ENCODE measurements around the gene RBL1. TPM values are rescaled to one million over a fixed set of nuclear protein-coding genes. Genes with fewer than 3 reads are reported as not detected.
"Not testable (repeated sequence)": the region's sequence is repeated elsewhere in the genome, so short reads cannot be mapped to it uniquely, and the experiment has no call there.

Gene RBL1
- total RNA-seq, 1 experiment from 2014 or later: 14.6 TPM

DNA sequence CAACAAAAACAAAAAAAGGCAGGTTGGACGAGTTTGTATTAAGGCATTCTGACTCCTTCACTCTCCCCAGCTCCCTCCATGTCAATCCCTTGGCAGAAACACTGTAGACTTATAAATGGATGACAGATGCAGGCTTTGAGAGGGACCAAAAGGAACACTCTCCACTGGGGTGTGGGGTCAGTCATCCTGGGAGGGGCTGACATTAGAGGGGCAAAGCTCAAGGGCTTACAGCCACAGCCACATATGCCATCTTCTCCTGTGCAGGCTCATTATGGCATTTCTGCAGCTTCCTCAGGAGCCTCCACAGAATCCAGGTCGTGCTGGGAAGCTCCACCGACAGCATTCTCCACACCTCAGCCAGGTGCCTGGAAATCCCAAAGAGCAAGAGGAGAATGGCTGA lies 33.0 kb upstream of the RBL1 start:
- H3K9me2 ChIP-seq (ENCODE audit: insufficient read depth): no peaks in the 10 kb centered on the region
- H3K79me2 ChIP-seq (ENCODE audit: low read depth): no peaks in the 10 kb centered on the region
- no peak overlapping the region for H3K27ac ChIP-seq
- H3K36me3 ChIP-seq (ENCODE audit: low read depth): no peaks in the 10 kb centered on the region
- ChIA-PET POLR2A (ENCODE audit: unreplicated experiment) (interaction anchor here (0.7 kb wide), 1 partner anchor 28 kb away, joined by 15 read pairs; no protein-coding TSS in a partner anchor), CTCF (no interaction called here)
- H3K4me3 ChIP-seq: no peak overlapping the region
- no TSS peak for BruUV-seq (replicated peaks)
- no peak for DNase-seq
- no peaks in the 10 kb centered on the region for H3K9me3 ChIP-seq (ENCODE audit: insufficient read depth, low read depth)
- intact Hi-C loops (cut with micrococcal nuclease; ENCODE audit: unreplicated experiment): no loop called here
- TF ChIP-seq, protein P1, sequence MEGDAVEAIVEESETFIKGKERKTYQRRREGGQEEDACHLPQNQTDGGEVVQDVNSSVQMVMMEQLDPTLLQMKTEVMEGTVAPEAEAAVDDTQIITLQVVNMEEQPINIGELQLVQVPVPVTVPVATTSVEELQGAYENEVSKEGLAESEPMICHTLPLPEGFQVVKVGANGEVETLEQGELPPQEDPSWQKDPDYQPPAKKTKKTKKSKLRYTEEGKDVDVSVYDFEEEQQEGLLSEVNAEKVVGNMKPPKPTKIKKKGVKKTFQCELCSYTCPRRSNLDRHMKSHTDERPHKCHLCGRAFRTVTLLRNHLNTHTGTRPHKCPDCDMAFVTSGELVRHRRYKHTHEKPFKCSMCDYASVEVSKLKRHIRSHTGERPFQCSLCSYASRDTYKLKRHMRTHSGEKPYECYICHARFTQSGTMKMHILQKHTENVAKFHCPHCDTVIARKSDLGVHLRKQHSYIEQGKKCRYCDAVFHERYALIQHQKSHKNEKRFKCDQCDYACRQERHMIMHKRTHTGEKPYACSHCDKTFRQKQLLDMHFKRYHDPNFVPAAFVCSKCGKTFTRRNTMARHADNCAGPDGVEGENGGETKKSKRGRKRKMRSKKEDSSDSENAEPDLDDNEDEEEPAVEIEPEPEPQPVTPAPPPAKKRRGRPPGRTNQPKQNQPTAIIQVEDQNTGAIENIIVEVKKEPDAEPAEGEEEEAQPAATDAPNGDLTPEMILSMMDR (conservative IDR thresholded peaks at IDR 0.05): no peak
- TF ChIP-seq EZH2 (IDR thresholded peaks at IDR 0.05; ENCODE audit: low read depth): no peak
- no peaks in the 10 kb centered on the region for H4K20me1 ChIP-seq (ENCODE audit: insufficient read depth)
- H2AFZ ChIP-seq: no peak overlapping the region
- H3K4me2 ChIP-seq: no peak overlapping the region
- H3F3A ChIP-seq (ENCODE audit: insufficient read depth, low read depth): no peaks in the 10 kb centered on the region
- no peaks in the 10 kb centered on the region for H3K4me1 ChIP-seq (replicated peaks; ENCODE audit: insufficient read depth)
- H3K27me3 ChIP-seq (ENCODE audit: insufficient read depth, low read depth): no peaks in the 10 kb centered on the region; the same call in 1 of the 2 replicates

DNA sequence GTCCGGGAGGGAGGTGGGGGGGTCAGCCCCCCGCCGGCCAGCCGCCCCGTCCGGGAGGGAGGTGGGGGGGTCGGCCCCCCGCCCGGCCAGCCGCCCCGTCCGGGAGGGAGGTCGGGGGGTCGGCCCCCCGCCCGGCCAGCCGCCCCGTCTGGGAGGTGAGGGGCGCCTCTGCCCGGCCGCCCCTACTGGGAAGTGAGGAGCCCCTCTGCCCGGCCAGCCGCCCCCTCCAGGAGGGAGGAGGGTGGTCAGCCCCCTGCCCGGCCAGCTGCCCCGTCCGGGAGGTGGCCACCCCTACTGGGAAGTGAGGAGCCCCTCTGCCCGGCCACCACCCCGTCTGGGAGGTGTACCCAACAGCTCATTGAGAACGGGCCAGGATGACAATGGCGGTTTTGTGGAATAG lies 30.5 kb upstream of the RBL1 start:
- H3F3A ChIP-seq (ENCODE audit: insufficient read depth, low read depth); H3K36me3 ChIP-seq (ENCODE audit: low read depth); H4K20me1 ChIP-seq (ENCODE audit: insufficient read depth); H3K79me2 ChIP-seq (ENCODE audit: low read depth); H3K4me3 ChIP-seq; H3K4me1 ChIP-seq (replicated peaks; ENCODE audit: insufficient read depth); POLR2A ChIA-PET (ENCODE audit: unreplicated experiment); H3K27me3 ChIP-seq (ENCODE audit: insufficient read depth, low read depth); H3K27ac ChIP-seq; H3K9me3 ChIP-seq (ENCODE audit: insufficient read depth, low read depth); H3K4me2 ChIP-seq; H3K9me2 ChIP-seq (ENCODE audit: insufficient read depth); BruUV-seq (replicated peaks); H2AFZ ChIP-seq; intact Hi-C loops (cut with micrococcal nuclease; ENCODE audit: unreplicated experiment); DNase-seq; CTCF ChIA-PET: not testable (repeated sequence)

DNA sequence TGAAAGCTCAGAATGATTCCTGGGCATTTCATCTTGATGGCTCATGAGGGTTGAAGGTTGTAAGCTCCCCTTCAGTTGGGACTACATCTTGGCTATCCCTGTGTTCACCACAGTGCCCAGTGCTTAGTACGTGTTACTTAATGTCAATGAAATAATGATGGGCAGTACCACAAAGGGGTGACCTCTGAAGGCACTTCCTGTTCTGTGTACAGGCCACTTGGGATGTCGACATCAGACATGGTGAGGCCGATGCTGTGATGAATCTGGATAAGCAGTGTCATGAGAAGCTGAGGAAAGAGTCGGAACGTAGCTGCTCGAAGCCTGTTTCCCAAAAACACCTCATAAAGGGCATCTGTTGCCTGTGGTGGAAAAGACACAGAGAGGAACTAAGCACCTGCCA lies 27.6 kb upstream of the RBL1 start:
- ChIA-PET CTCF (no interaction called here), POLR2A (ENCODE audit: unreplicated experiment) (no interaction called here)
- no peaks in the 10 kb centered on the region for H3K9me3 ChIP-seq (ENCODE audit: insufficient read depth, low read depth)
- no peaks in the 10 kb centered on the region for H3F3A ChIP-seq (ENCODE audit: insufficient read depth, low read depth)
- H2AFZ ChIP-seq: no peak overlapping the region
- no peaks in the 10 kb centered on the region for H3K9me2 ChIP-seq (ENCODE audit: insufficient read depth)
- no peaks in the 10 kb centered on the region for H3K36me3 ChIP-seq (ENCODE audit: low read depth)
- TF ChIP-seq, protein P1 (conservative IDR thresholded peaks at IDR 0.05): no peak
- no peak for TF ChIP-seq EZH2 (IDR thresholded peaks at IDR 0.05; ENCODE audit: low read depth)
- no peak overlapping the region for H3K4me3 ChIP-seq
- no peak for DNase-seq
- H3K27ac ChIP-seq: no peak overlapping the region
- H3K4me2 ChIP-seq: no peak overlapping the region
- H3K27me3 ChIP-seq (ENCODE audit: insufficient read depth, low read depth): no peaks in the 10 kb centered on the region
- intact Hi-C loops (cut with micrococcal nuclease; ENCODE audit: unreplicated experiment): no loop called here
- no peaks in the 10 kb centered on the region for H3K79me2 ChIP-seq (ENCODE audit: low read depth)
- H3K4me1 ChIP-seq (replicated peaks; ENCODE audit: insufficient read depth): no peaks in the 10 kb centered on the region
- no peaks in the 10 kb centered on the region for H4K20me1 ChIP-seq (ENCODE audit: insufficient read depth)
- BruUV-seq (replicated peaks): no TSS peak

DNA sequence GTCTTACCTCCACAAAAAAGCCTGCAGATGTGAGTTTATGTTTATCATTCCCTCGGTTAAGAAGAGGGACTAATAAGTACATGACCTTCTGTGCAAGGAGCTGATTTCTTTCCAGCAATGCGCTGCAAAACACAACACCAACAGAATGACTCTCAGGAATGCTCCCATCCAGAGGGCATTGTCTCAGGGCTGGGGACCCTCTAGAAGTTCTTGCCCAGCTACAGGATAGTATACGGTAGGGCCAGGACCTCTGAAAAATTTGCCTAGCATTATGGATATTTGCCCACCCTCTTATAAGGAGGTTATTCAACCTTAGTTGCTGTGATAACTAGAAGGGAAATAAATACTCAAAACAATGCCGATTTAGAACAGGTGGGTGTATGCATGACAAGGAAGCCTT lies 24.7 kb upstream of the RBL1 start:
- Histone ChIP-seq H3K4me2 (no peak overlapping the region), H3K9me3 (ENCODE audit: insufficient read depth, low read depth) (no peaks in the 10 kb centered on the region), H3K27ac (no peak overlapping the region), H3K27me3 (ENCODE audit: insufficient read depth, low read depth) (no peaks in the 10 kb centered on the region), H2AFZ (no peak overlapping the region), H3K36me3 (ENCODE audit: low read depth) (no peaks in the 10 kb centered on the region), H3F3A (ENCODE audit: insufficient read depth, low read depth) (no peaks in the 10 kb centered on the region), H3K9me2 (ENCODE audit: insufficient read depth) (no peaks in the 10 kb centered on the region), H3K4me3 (no peak overlapping the region), H4K20me1 (ENCODE audit: insufficient read depth) (no peaks in the 10 kb centered on the region), H3K4me1 (replicated peaks; ENCODE audit: insufficient read depth) (no peaks in the 10 kb centered on the region), H3K79me2 (ENCODE audit: low read depth) (no peaks in the 10 kb centered on the region)
- no TSS peak for BruUV-seq (replicated peaks)
- no peak for DNase-seq
- ChIA-PET POLR2A (ENCODE audit: unreplicated experiment) (no interaction called here), CTCF (no interaction called here)
- TF ChIP-seq, protein P1 (conservative IDR thresholded peaks at IDR 0.05): no peak
- TF ChIP-seq EZH2 (IDR thresholded peaks at IDR 0.05; ENCODE audit: low read depth): no peak
- intact Hi-C loops (cut with micrococcal nuclease; ENCODE audit: unreplicated experiment): no loop called here

All from PC-9 (cell line).